GM12865 (cell line): ENCODE data around the gene GABRB1.

Experiments used
- DNase-seq: peaks from one replicate; pipeline ENCODE4 v3.0.0; 2010; ENCODE audit warnings: low read depth
- H3K4me3 ChIP-seq: 2 replicates; pipeline ENCODE4 v1.5.1; 2011; ENCODE audit warnings: mild to moderate bottlenecking, low read depth, low read length, control low read depth
- CTCF ChIP-seq: IDR thresholded peaks from 2 replicates; pipeline ENCODE4 v1.5.1; 2011; ENCODE audit warnings: low read length, control low read depth, low read depth, inconsistent platforms; ENCODE audit not compliant: insufficient read depth; ENCODE audit errors: missing control alignments

The GABRB1 gene

GRCh38 chr4:47251348-47252135 lies 220.2 kb downstream of the GABRB1 start:
- DNase-seq: no peak
- no peak overlapping the region for H3K4me3 ChIP-seq
- TF ChIP-seq CTCF: no peak

- no peak for TF ChIP-seq CTCF
- no peak for DNase-seq
- no peak overlapping the region for H3K4me3 ChIP-seq
These were observed 232.4 kb downstream of the GABRB1 start for GRCh38 chr4:47263721-47264120.

GRCh38 chr4:47270201-47270888 lies 239.0 kb downstream of the GABRB1 start:
- TF ChIP-seq CTCF: no peak
- H3K4me3 ChIP-seq: no peak overlapping the region
- no peak for DNase-seq

- no peak overlapping the region for H3K4me3 ChIP-seq
- TF ChIP-seq CTCF: no peak
- no peak for DNase-seq
These were observed 239.9 kb downstream of the GABRB1 start for GRCh38 chr4:47271291-47271690.

GRCh38 chr4:47274901-47275300 lies 243.5 kb downstream of the GABRB1 start:
- no peak overlapping the region for H3K4me3 ChIP-seq
- DNase-seq: no peak
- no peak for TF ChIP-seq CTCF

- DNase-seq: no peak
- no peak overlapping the region for H3K4me3 ChIP-seq
- TF ChIP-seq CTCF: no peak
These were observed 244.2 kb downstream of the GABRB1 start for GRCh38 chr4:47275595-47275994.
